ENCODE data around the gene TNFRSF12A. TPM values are rescaled to one million over a fixed set of nuclear protein-coding genes. Genes with fewer than 3 reads are reported as not detected.

Gene TNFRSF12A
- total and polyA plus RNA-seq, 9 donors: 3.7 to 52.5 (median 8.5) TPM

GRCh38 chr16:2985462-2985861, 34.7 kb upstream of the TNFRSF12A start:
- 15 to 47% (median 16%) methylated on average over 9 of the region's 9 CpGs for WGBS, 3 donors
- Histone ChIP-seq H3K4me1 (ENCODE audit: insufficient read depth) (peaks cover 8% of the 10 kb centered on the region), H3K36me3 (no peaks in the 10 kb centered on the region), H3K27ac (no peak overlapping the region), H3K4me3 (no peak overlapping the region), H3K9me3 (no peaks in the 10 kb centered on the region), H3K27me3 (no peaks in the 10 kb centered on the region)
- intact Hi-C loops (cut with DNase I): no loop called here
- TF ChIP-seq EP300 (IDR thresholded peaks at IDR 0.05) (no peak), POLR2A (IDR thresholded peaks at IDR 0.05) (no peak)
- TF ChIP-seq, protein P1, sequence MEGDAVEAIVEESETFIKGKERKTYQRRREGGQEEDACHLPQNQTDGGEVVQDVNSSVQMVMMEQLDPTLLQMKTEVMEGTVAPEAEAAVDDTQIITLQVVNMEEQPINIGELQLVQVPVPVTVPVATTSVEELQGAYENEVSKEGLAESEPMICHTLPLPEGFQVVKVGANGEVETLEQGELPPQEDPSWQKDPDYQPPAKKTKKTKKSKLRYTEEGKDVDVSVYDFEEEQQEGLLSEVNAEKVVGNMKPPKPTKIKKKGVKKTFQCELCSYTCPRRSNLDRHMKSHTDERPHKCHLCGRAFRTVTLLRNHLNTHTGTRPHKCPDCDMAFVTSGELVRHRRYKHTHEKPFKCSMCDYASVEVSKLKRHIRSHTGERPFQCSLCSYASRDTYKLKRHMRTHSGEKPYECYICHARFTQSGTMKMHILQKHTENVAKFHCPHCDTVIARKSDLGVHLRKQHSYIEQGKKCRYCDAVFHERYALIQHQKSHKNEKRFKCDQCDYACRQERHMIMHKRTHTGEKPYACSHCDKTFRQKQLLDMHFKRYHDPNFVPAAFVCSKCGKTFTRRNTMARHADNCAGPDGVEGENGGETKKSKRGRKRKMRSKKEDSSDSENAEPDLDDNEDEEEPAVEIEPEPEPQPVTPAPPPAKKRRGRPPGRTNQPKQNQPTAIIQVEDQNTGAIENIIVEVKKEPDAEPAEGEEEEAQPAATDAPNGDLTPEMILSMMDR (IDR thresholded peaks at IDR 0.05): no peak
- DNase-seq: no peak

- Histone ChIP-seq H3K36me3 (no peaks in the 10 kb centered on the region), H3K9me3 (no peaks in the 10 kb centered on the region), H3K4me3 (no peak overlapping the region), H3K27ac (no peak overlapping the region), H3K27me3 (no peaks in the 10 kb centered on the region), H3K4me1 (ENCODE audit: insufficient read depth) (peaks cover 7% of the 10 kb centered on the region)
- intact Hi-C loops (cut with DNase I): no loop called here
- WGBS, 3 donors: 63 to 74% (median 70%) methylated on average over 15 of the region's 15 CpGs
- no peak for DNase-seq
- TF ChIP-seq EP300 (IDR thresholded peaks at IDR 0.05) (no peak), POLR2A (IDR thresholded peaks at IDR 0.05) (no peak)
- TF ChIP-seq, protein P1 (IDR thresholded peaks at IDR 0.05): no peak
Observed at GRCh38 chr16:2985893-2986355, 34.2 kb upstream of the TNFRSF12A start.

DNA sequence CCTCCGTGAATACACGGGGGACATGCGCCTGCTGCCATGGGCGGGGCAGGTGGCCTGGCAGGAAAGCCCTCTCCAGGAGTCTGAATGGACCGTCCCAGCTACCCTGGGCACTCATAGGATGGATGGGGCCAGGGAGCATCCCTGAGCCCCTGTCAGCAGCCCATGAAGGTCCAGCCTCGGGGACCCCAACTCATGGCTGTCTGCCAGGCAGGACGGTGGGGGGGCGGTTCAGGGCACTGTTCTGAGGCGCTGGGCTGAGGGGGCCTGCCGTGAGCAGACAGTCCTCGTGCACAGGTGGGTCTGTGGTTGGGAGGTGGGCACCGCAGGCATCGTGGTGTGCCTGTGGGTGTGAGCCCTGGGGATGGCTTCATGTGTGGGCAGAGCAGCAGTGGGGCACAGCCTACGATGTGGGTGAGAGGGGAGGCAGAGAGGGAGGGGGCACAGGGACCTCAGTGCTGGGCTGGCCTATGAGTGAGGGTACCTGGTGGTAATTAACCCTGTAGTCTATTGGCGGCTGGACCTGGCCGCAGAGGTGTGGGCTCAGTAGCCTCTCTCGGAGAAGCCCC, 33.5 kb upstream of the TNFRSF12A start:
- Histone ChIP-seq H3K4me3 (no peak overlapping the region), H3K36me3 (no peaks in the 10 kb centered on the region), H3K9me3 (no peaks in the 10 kb centered on the region), H3K27ac (no peak overlapping the region), H3K27me3 (no peaks in the 10 kb centered on the region), H3K4me1 (ENCODE audit: insufficient read depth) (peaks cover 2% of the 10 kb centered on the region)
- TF ChIP-seq POLR2A (IDR thresholded peaks at IDR 0.05): no peak
- TF ChIP-seq, protein P1 (IDR thresholded peaks at IDR 0.05): no peak
- no peak for TF ChIP-seq EP300 (IDR thresholded peaks at IDR 0.05)
- WGBS, 3 donors: 70 to 83% (median 71%) methylated on average over 15 to 17 of the region's 17 CpGs
- intact Hi-C loops (cut with DNase I): no loop called here
- no peak for DNase-seq

- no peak for DNase-seq
- Histone ChIP-seq H3K27me3 (no peaks in the 10 kb centered on the region), H3K4me1 (ENCODE audit: insufficient read depth) (peaks cover 2% of the 10 kb centered on the region), H3K36me3 (no peaks in the 10 kb centered on the region), H3K27ac (no peak overlapping the region), H3K4me3 (no peak overlapping the region), H3K9me3 (no peaks in the 10 kb centered on the region)
- 87 to 88% (median 88%) methylated on average over 9 of the region's 9 CpGs for WGBS, 3 donors
- intact Hi-C loops (cut with DNase I): no loop called here
- TF ChIP-seq, protein P1 (IDR thresholded peaks at IDR 0.05): no peak
- TF ChIP-seq EP300 (IDR thresholded peaks at IDR 0.05) (no peak), POLR2A (IDR thresholded peaks at IDR 0.05) (no peak)
Observed at GRCh38 chr16:2987286-2987685, 32.9 kb upstream of the TNFRSF12A start.
